SK-N-SH (cell line): ENCODE results near the gene ERICH3. TPM values are rescaled to one million over a fixed set of nuclear protein-coding genes. Genes with fewer than 3 reads are reported as not detected.

ENCODE experiments used
- CTCF ChIA-PET: fragments of 300-600, 350-600 bp; formaldehyde crosslinking; extraction: SDS; loops from one replicate; lab custom pipeline; 2021; lab: Yijun Ruan, JAX
- POLR2A ChIA-PET: fragments of 350-600 bp; sonication (Branson Sonifier 250); formaldehyde crosslinking; extraction: SDS; loops from one replicate; lab custom pipeline; 2020; ENCODE audit warnings: antibody characterized with exemption, inconsistent platforms; lab: Yijun Ruan, JAX
- DNase-seq: peaks from one replicate; pipeline ENCODE4 v3.0.0; 2012
- H2AFZ ChIP-seq: fragments of 200-600 bp; sonication (generic); 2 replicates; pipeline ENCODE4 v1.8.1; 2016; ENCODE audit warnings: antibody characterized with exemption, mild to moderate bottlenecking, low read depth
- H3F3A ChIP-seq: fragments of 200-600 bp; sonication (generic); replicated peaks from 2 replicates; pipeline ENCODE3; 2016; ENCODE audit warnings: antibody characterized with exemption, mild to moderate bottlenecking; ENCODE audit not compliant: insufficient read depth
- H3K27ac ChIP-seq, 2 experiments: fragments of 200-500 bp in 1 of 2; fragments of 200-600 bp in 1 of 2; sonication (Bioruptor generic) in 1 of 2; sonication (generic), shearing (Covaris generic) in 1 of 2; 2 replicates each; pipeline versions ENCODE4 v1.5.1 to v1.6.1; 2014 to 2016; ENCODE audit warnings: low read depth in 2 of 2, inconsistent platforms in 1 of 2, low read length in 1 of 2, mild to moderate bottlenecking in 1 of 2, mixed read lengths in 1 of 2
- H3K27me3 ChIP-seq: fragments of 200-600 bp; sonication (generic), shearing (Covaris generic); 2 replicates; pipeline ENCODE4 v1.6.1; 2016; ENCODE audit warnings: mixed run types; ENCODE audit not compliant: insufficient read depth
- H3K36me3 ChIP-seq, 2 experiments: fragments of 200-500 bp in 1 of 2; fragments of 200-600 bp in 1 of 2; sonication (Bioruptor generic) in 1 of 2; sonication (generic) in 1 of 2; replicated peaks in 1 of 2; 2 replicates each; pipeline versions ENCODE3 to v1.5.1; 2014 to 2016; ENCODE audit warnings: low read length in 1 of 2, mild to moderate bottlenecking in 1 of 2; ENCODE audit not compliant: insufficient read depth in 2 of 2, control insufficient read depth in 1 of 2
- H3K4me1 ChIP-seq, 2 experiments: fragments of 200-500 bp in 1 of 2; fragments of 200-600 bp in 1 of 2; sonication (Bioruptor generic) in 1 of 2; sonication (generic), shearing (Covaris generic) in 1 of 2; 2 replicates each; pipeline versions ENCODE4 v1.5.1 to v1.6.1; 2014 to 2016; ENCODE audit warnings: low read depth in 1 of 2, low read length in 1 of 2, mixed run types in 1 of 2; ENCODE audit not compliant: insufficient read depth in 2 of 2, control insufficient read depth in 1 of 2
- H3K4me2 ChIP-seq: fragments of 200-600 bp; sonication (generic), shearing (Covaris generic); 2 replicates; pipeline ENCODE4 v1.6.1; 2017; ENCODE audit warnings: mixed run types
- H3K4me3 ChIP-seq, 2 experiments: fragments of 200-500 bp in 1 of 2; fragments of 200-600 bp in 1 of 2; sonication (Bioruptor generic) in 1 of 2; sonication (generic), shearing (Covaris generic) in 1 of 2; 2 replicates each; pipeline versions ENCODE4 v1.5.1 to v1.8.1; 2014 to 2016; ENCODE audit warnings: low read depth in 2 of 2, inconsistent platforms in 1 of 2, low read length in 1 of 2, mild to moderate bottlenecking in 1 of 2, mixed read lengths in 1 of 2, moderate library complexity in 1 of 2
- H3K79me2 ChIP-seq: fragments of 200-600 bp; sonication (generic); 2 replicates; pipeline ENCODE4 v1.8.1; 2017; ENCODE audit warnings: mild to moderate bottlenecking; ENCODE audit not compliant: insufficient read depth
- H3K9ac ChIP-seq: fragments of 200-600 bp; sonication (generic); 2 replicates; pipeline ENCODE4 v1.6.1; 2017; ENCODE audit warnings: mixed run types
- H3K9me2 ChIP-seq: fragments of 200-600 bp; sonication (generic); 2 replicates; pipeline ENCODE4 v1.6.1; 2017; ENCODE audit warnings: mixed run types
- H3K9me3 ChIP-seq: fragments of 200-600 bp; sonication (generic); 2 replicates; pipeline ENCODE4 v1.6.1; 2017; ENCODE audit warnings: mixed run types, mild to moderate bottlenecking, moderate library complexity
- H4K20me1 ChIP-seq: fragments of 200-600 bp; sonication (generic); 2 replicates; pipeline ENCODE4 v1.6.1; 2017; ENCODE audit warnings: mild to moderate bottlenecking, mixed run types; ENCODE audit not compliant: insufficient read depth
- CHD2 ChIP-seq: fragments of 150-350 bp; IDR thresholded peaks from 2 replicates; pipeline ENCODE4 v1.6.1; 2018; ENCODE audit warnings: low read length; ENCODE audit not compliant: partially characterized antibody
- EP300 ChIP-seq, 2 experiments: IDR thresholded peaks; 2 replicates each; pipeline versions ENCODE4 v1.4.0 to v1.6.1; 2012; ENCODE audit warnings: borderline replicate concordance in 1 of 2, low read depth in 1 of 2, low read length in 1 of 2
- EZH2phosphoT487 ChIP-seq: fragments of 200-600 bp; sonication (generic); IDR thresholded peaks from 2 replicates; pipeline ENCODE4 v1.6.1; 2017; ENCODE audit warnings: low read depth, mixed run types, mild to moderate bottlenecking, antibody characterized with exemption, moderate library complexity, borderline replicate concordance
- FOXJ3 ChIP-seq: sonication (generic); formaldehyde crosslinking; IDR thresholded peaks from 2 replicates; pipeline ENCODE4 v1.5.1; 2020; ENCODE audit warnings: mild to moderate bottlenecking, missing genetic modification reagents
- FOXM1 ChIP-seq: IDR thresholded peaks from 2 replicates; pipeline ENCODE4 v1.4.0; 2012; ENCODE audit warnings: low read depth, mild to moderate bottlenecking
- GATA2 ChIP-seq: sonication (generic); formaldehyde crosslinking; IDR thresholded peaks from 2 replicates; pipeline ENCODE4 v1.5.0; 2020; ENCODE audit warnings: mild to moderate bottlenecking, missing genetic modification reagents
- IRF3 ChIP-seq: fragments of 150-350 bp; IDR thresholded peaks from 2 replicates; pipeline ENCODE4 v1.6.1; 2016; ENCODE audit warnings: mild to moderate bottlenecking, low read depth, low read length
- JUND ChIP-seq: IDR thresholded peaks from 2 replicates; pipeline ENCODE4 v1.4.0; 2012
- MAX ChIP-seq: IDR thresholded peaks from 2 replicates; pipeline ENCODE4 v1.4.0; 2012; ENCODE audit warnings: low read depth
- MXI1 ChIP-seq: IDR thresholded peaks from 2 replicates; pipeline ENCODE4 v1.6.1; 2012; ENCODE audit warnings: mild to moderate bottlenecking, low read depth, low read length, improper control_type of control experiment
- NFIC ChIP-seq: IDR thresholded peaks from 2 replicates; pipeline ENCODE4 v1.4.0; 2012; ENCODE audit warnings: borderline replicate concordance
- NRF1 ChIP-seq: IDR thresholded peaks from 2 replicates; pipeline ENCODE4 v1.6.1; 2012; ENCODE audit warnings: low read depth, mild to moderate bottlenecking, low read length
- RCOR1 ChIP-seq: fragments of 150-350 bp; IDR thresholded peaks from 2 replicates; pipeline ENCODE4 v1.6.1; 2017; ENCODE audit warnings: antibody characterized with exemption, low read length
- RXRA ChIP-seq: IDR thresholded peaks from 2 replicates; pipeline ENCODE4 v1.4.0; 2012; ENCODE audit warnings: low read depth, mild to moderate bottlenecking, borderline replicate concordance
- SIN3A ChIP-seq: IDR thresholded peaks from 2 replicates; pipeline ENCODE4 v1.6.1; 2012; ENCODE audit warnings: low read depth, mild to moderate bottlenecking, low read length, moderate library complexity, borderline replicate concordance
- SMC3 ChIP-seq: IDR thresholded peaks from 2 replicates; pipeline ENCODE4 v1.6.1; 2012; ENCODE audit warnings: low read depth, low read length, improper control_type of control experiment
- TCF12 ChIP-seq: IDR thresholded peaks from 2 replicates; pipeline ENCODE4 v1.4.0; 2012
- TEAD4 ChIP-seq: IDR thresholded peaks from 2 replicates; pipeline ENCODE4 v1.4.0; 2012; ENCODE audit warnings: mild to moderate bottlenecking, borderline replicate concordance; ENCODE audit not compliant: insufficient read depth
- YY1 ChIP-seq: IDR thresholded peaks from 2 replicates; pipeline ENCODE4 v1.4.0; 2012; ENCODE audit warnings: low read depth, mild to moderate bottlenecking
- WGBS: methylation state at CpG from one replicate; pipeline ENCODE4 v1.1.6; 2017; ENCODE audit warnings: low lambda C conversion rate; 5-methylcytosine and 5-hydroxymethylcytosine counted together
- polyA plus RNA-seq, 3 experiments: library from polyadenylated mRNA; depleted of rRNA; stranded (reverse); fragments of >200 nt; gene quantifications; 2 replicates each; pipeline ENCODE4 v1.2.3, GENCODE V29; 2012
- TF ChIP-seq, protein P1 (sequence below): fragments of 150-350 bp; IDR thresholded peaks from 2 replicates; pipeline ENCODE4 v1.6.1; 2017; ENCODE audit warnings: antibody characterized with exemption, low read length, low read depth, borderline replicate concordance

Gene ERICH3
- polyA plus RNA-seq, 1 of the 3 experiments (the other 2 are of a cell fraction) = not detected

- no peak for TF ChIP-seq RCOR1
- peak; percentile 60 for TF ChIP-seq TEAD4
- peak; percentile 32; the same call in 1 of the 2 replicates for TF ChIP-seq JUND
- no peak for TF ChIP-seq CHD2
- TF ChIP-seq FOXM1 = no peak
- no peak for TF ChIP-seq RXRA
- peak; percentile 51; the same call in 1 of the 2 replicates for TF ChIP-seq TCF12
- TF ChIP-seq MXI1 = no peak
- no peak for TF ChIP-seq MAX
- TF ChIP-seq FOXJ3 (CRISPR knock-in tag) = no peak
- no peak for TF ChIP-seq SIN3A
Measured at GRCh38 chr1:74534241-74534640, 139.4 kb downstream of the ERICH3 start (continued).

GRCh38 chr1:74531796-74532195, 141.8 kb downstream of the ERICH3 start:
- Histone ChIP-seq H3K4me3 (no peak overlapping the region), H3K36me3 (no peaks in the 10 kb centered on the region), H3K4me1 (peaks cover 0 to 5% of the 10 kb centered on the region in 2 experiments; a peak in 2 of 4 replicates), H3K27me3 (no peaks in the 10 kb centered on the region), H3K4me2 (no peak overlapping the region), H4K20me1 (no peaks in the 10 kb centered on the region), H3F3A (no peaks in the 10 kb centered on the region), H2AFZ (no peak overlapping the region), H3K79me2 (no peaks in the 10 kb centered on the region), H3K9ac (no peak overlapping the region), H3K9me3 (no peaks in the 10 kb centered on the region), H3K27ac (peak overlapping the region in 1 of 2 experiments; percentile 58; a peak in 1 of 4 replicates), H3K9me2 (no peaks in the 10 kb centered on the region)
- ChIA-PET POLR2A (no interaction called here), CTCF (interaction anchor here (1.0 kb wide), 1 partner anchor 26 kb away, joined by 3 read pairs; no protein-coding TSS in a partner anchor)
- TF ChIP-seq RCOR1 (peak; percentile 41; the same call in 1 of the 2 replicates), GATA2 (peak; percentile 77), YY1 (no peak), EP300 (IDR thresholded peaks at IDR 0.05; ENCODE audit: borderline replicate concordance in 1 of 2, low read depth in 1 of 2, low read length in 1 of 2) (peak in 1 of 2 experiments; percentile 57; a peak in 1 of 4 replicates)
- DNase-seq = no peak
- 36% methylated on average over 1 of the region's 1 CpG for WGBS

- no peak overlapping the region for H3K4me2 ChIP-seq
- no peaks in the 10 kb centered on the region for H3K27me3 ChIP-seq
- H3K9ac ChIP-seq = no peak overlapping the region
- ChIA-PET POLR2A (no interaction called here), CTCF (interaction anchor here (0.7 to 1.0 kb wide), 2 partner anchors 8 to 159 kb away, joined by 3 read pairs; no protein-coding TSS in a partner anchor)
- no peak overlapping the region for H3K27ac ChIP-seq
- H3K79me2 ChIP-seq = no peaks in the 10 kb centered on the region
- H3K4me1 ChIP-seq = peaks cover 0 to 5% of the 10 kb centered on the region in 2 experiments; a peak in 2 of 4 replicates
- H4K20me1 ChIP-seq = no peaks in the 10 kb centered on the region
- no peaks in the 10 kb centered on the region for H3K9me2 ChIP-seq
- TF ChIP-seq, protein P1, sequence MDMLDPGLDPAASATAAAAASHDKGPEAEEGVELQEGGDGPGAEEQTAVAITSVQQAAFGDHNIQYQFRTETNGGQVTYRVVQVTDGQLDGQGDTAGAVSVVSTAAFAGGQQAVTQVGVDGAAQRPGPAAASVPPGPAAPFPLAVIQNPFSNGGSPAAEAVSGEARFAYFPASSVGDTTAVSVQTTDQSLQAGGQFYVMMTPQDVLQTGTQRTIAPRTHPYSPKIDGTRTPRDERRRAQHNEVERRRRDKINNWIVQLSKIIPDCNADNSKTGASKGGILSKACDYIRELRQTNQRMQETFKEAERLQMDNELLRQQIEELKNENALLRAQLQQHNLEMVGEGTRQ = no peak
- TF ChIP-seq NRF1 = no peak
- no peak for TF ChIP-seq SIN3A
- TF ChIP-seq EP300 (IDR thresholded peaks at IDR 0.05; ENCODE audit: borderline replicate concordance in 1 of 2, low read depth in 1 of 2, low read length in 1 of 2) = no peak
- TF ChIP-seq FOXM1 = no peak
- TF ChIP-seq EZH2phosphoT487 = no peak
- no peak for TF ChIP-seq YY1
- no peak for TF ChIP-seq SMC3
- TF ChIP-seq FOXJ3 (CRISPR knock-in tag) = no peak
- no peak for TF ChIP-seq NFIC
- TF ChIP-seq IRF3 = no peak
- TF ChIP-seq TEAD4 = no peak
- TF ChIP-seq RXRA = no peak
- TF ChIP-seq, all 33 proteins: peak for 0
- Histone ChIP-seq H3F3A (no peaks in the 10 kb centered on the region), H3K4me3 (no peak overlapping the region), H2AFZ (no peak overlapping the region), H3K36me3 (no peaks in the 10 kb centered on the region), H3K9me3 (no peaks in the 10 kb centered on the region)
- DNase-seq = no peak
Measured at GRCh38 chr1:74530892-74531291, 142.7 kb downstream of the ERICH3 start.
